GM12891 (cell line): ENCODE results near the gene IFRD2.

ENCODE experiments used
- POLR2A ChIP-seq: IDR thresholded peaks from 2 replicates; pipeline ENCODE4 v1.6.1; 2011; ENCODE audit warnings: low read depth, low read length, control low read depth
- POLR2AphosphoS5 ChIP-seq: IDR thresholded peaks from 2 replicates; pipeline ENCODE4 v1.6.1; 2011; ENCODE audit warnings: low read depth, low read length, control low read depth
- SPI1 ChIP-seq: IDR thresholded peaks from 2 replicates; pipeline ENCODE4 v1.6.1; 2011; ENCODE audit warnings: low read depth, low read length, control low read depth

GRCh38 chr3:50278123-50278879 lies 13.9 kb downstream of the IFRD2 start:
- TF ChIP-seq SPI1 (no peak), POLR2AphosphoS5 (no peak), POLR2A (no peak)
